GM12865 (cell line): ENCODE results near the gene C16orf89.
"Not testable (repeated sequence)": the region's sequence is repeated elsewhere in the genome, so short reads cannot be mapped to it uniquely, and the experiment has no call there.

Experiments used
- DNase-seq: peaks from one replicate; pipeline ENCODE4 v3.0.0; 2010; ENCODE audit warnings: low read depth
- H3K4me3 ChIP-seq: 2 replicates; pipeline ENCODE4 v1.5.1; 2011; ENCODE audit warnings: mild to moderate bottlenecking, low read depth, low read length, control low read depth
- TF ChIP-seq, protein P1 (sequence below): IDR thresholded peaks from 2 replicates; pipeline ENCODE4 v1.5.1; 2011; ENCODE audit warnings: low read length, control low read depth, low read depth, inconsistent platforms; ENCODE audit not compliant: insufficient read depth; ENCODE audit errors: missing control alignments

Gene C16orf89

DNA sequence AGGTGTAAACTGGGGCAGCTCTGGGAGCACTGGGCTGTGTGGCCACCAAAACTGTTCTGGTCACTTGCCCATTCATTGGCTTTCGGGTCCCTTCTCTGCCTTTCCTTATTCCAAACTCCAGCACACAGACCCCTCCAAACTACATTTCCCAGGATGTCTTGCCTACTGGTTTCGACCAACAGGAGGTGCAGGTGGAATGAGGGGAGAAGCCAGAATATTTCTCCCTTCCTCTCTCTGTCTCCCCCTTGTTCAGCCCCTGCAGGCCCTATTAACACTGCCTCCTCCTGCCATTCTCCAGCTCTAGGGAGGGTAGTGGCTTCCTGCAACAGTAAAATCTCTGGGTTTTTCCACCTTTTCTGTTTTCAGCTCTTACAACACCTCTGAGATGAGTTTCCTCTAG lies 18.8 kb downstream of the C16orf89 start:
- no peak for DNase-seq
- no peak overlapping the region for H3K4me3 ChIP-seq
- TF ChIP-seq, protein P1, sequence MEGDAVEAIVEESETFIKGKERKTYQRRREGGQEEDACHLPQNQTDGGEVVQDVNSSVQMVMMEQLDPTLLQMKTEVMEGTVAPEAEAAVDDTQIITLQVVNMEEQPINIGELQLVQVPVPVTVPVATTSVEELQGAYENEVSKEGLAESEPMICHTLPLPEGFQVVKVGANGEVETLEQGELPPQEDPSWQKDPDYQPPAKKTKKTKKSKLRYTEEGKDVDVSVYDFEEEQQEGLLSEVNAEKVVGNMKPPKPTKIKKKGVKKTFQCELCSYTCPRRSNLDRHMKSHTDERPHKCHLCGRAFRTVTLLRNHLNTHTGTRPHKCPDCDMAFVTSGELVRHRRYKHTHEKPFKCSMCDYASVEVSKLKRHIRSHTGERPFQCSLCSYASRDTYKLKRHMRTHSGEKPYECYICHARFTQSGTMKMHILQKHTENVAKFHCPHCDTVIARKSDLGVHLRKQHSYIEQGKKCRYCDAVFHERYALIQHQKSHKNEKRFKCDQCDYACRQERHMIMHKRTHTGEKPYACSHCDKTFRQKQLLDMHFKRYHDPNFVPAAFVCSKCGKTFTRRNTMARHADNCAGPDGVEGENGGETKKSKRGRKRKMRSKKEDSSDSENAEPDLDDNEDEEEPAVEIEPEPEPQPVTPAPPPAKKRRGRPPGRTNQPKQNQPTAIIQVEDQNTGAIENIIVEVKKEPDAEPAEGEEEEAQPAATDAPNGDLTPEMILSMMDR: no peak

DNA sequence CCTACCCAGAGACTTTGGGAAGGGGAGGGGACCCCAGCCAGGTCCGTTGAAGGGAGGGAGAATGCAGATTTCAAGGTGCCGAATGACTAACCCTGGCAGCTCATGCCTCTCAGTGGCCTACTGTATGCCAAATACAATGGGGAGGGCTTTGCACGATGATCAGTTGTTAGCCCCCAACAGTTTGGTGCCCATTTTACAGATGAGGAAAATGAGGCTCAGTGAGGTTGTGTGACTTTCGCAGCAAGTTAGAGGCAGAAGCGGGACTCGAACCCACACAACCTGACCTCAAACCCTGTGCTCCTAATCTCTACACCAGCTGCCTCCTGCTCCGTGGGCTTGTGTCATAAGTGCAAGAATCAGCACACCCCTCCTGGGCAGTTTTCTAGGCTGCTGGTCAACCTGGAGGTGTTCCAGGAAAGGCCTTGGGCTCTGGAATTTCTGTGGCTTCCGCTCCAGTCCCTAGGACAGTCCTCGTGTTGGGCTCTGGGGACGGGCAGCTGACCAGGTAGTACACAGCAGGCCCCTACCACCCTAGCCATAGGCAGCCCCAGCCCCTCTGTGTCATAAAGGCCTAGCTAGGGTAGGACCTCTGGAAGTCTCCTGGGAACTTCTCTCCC lies 20.1 kb downstream of the C16orf89 start:
- no peak overlapping the region for H3K4me3 ChIP-seq
- DNase-seq: no peak
- TF ChIP-seq, protein P1: no peak

- H3K4me3 ChIP-seq, DNase-seq: not testable (repeated sequence)
Measured at GRCh38 chr16:5044581-5044980, 21.2 kb downstream of the C16orf89 start.

DNA sequence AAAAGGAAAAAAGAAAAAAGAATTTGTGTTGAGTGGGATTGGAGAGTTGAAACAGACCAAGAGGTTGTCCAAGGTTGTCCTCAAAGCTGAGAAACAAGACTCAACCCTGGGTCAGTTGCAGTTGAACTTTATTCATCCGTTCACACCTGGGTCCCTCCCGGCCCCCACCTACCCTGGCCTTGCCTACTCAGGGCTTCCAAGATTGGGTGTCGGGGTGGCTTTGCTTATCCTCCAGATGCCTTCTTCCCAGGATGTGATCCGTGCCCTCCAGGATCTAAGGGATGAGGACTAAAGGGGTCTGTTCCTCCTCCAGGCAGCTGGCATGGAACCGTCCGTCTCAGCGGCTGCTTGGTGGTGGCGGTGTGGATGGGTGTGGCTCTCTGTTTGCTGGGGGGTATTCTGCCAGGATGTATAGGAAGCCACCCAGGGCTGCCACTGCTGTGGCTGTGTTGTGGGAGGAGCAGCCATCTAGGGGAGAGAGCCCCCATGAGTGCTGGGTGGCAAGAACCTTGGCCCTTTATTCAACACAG lies 21.7 kb downstream of the C16orf89 start:
- H3K4me3 ChIP-seq: no peak overlapping the region
- TF ChIP-seq, protein P1: no peak
- DNase-seq: no peak

DNA sequence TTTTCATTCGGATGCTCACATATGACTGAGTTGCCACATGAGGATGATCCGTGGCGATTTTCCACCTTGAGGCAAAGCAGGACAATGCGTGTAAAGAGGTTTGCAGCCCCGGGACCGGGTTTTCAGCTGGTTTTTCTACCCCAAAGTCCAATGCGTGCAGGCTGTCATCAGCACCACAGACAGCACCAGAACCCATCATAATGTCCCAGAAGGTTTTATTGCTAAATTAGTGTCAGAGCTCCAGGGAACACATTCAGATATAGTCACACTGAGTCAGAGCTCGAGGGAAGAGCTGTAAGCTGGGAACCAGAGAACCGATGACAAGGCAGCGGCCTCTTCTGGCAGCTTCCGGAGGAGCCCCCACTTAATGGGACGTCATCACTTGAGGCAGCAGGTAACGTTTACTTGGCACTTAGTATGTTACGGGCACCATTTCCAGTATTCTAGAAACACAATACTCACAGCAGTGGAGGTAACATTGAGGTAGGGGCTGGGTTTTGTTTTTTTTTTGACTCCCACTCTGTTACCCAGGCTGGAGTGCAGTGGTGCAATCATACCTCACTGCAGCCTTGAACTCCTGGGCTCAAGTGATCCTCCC lies 23.1 kb downstream of the C16orf89 start:
- no peak for DNase-seq
- TF ChIP-seq, protein P1: no peak
- no peak overlapping the region for H3K4me3 ChIP-seq

- peak; percentile 91 for DNase-seq
- peak overlapping the region; percentile 8 for H3K4me3 ChIP-seq
- TF ChIP-seq, protein P1: no peak
Measured at GRCh38 chr16:5041600-5042133, 24.1 kb downstream of the C16orf89 start.

DNA sequence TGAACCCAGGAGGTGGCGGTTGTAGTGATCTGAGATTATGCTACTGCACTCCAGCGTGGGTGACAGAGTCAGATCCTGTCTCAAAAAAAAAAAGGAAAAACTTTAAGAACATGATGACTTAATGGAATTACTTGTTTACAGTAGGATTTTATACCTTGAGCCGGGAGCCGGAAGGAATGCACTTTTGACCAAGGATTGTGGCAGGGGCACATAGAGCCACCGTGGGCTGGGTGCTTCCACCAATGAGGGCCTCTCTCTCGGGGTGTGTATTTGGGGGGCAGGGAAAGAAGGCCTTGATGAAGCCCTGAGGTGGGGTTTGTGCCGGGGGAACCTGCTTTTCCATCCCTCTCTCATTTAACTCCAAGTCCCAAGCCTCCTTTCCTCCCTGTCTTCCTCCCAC lies 25.3 kb downstream of the C16orf89 start:
- no peak for DNase-seq
- TF ChIP-seq, protein P1: no peak
- no peak overlapping the region for H3K4me3 ChIP-seq
